Prostate gland (tissue), 2 donors: ENCODE results near the gene AMOTL2. TPM values are rescaled to one million over a fixed set of nuclear protein-coding genes. Genes with fewer than 3 reads are reported as not detected.

Experiments used
- DNase-seq: peaks from one replicate; pipeline ENCODE4 v3.0.0-alpha.2; 2019; ENCODE audit warnings: low spot score
- H3K27ac ChIP-seq, 2 donors: fragments of 200-600 bp; sonication (generic); 2 replicates each; pipeline ENCODE4 v1.5.1; 2017 to 2019
- H3K27me3 ChIP-seq: fragments of 200-600 bp; sonication (generic); replicated peaks from 2 replicates; pipeline ENCODE4 v1.5.1; 2019; ENCODE audit not compliant: insufficient read depth
- H3K36me3 ChIP-seq, 2 donors: fragments of 200-600 bp; sonication (generic); 1 replicate in 1 of 2; 2 replicates in 1 of 2; pipeline versions ENCODE4 v1.5.1 to v1.8.1; 2017 to 2019
- H3K4me1 ChIP-seq: fragments of 200-600 bp; sonication (generic); replicated peaks from 2 replicates; pipeline ENCODE4 v1.5.1; 2019
- H3K4me3 ChIP-seq, 2 donors: fragments of 200-600 bp; sonication (generic); 2 replicates each; pipeline ENCODE4 v1.5.1; 2017 to 2019
- H3K9me3 ChIP-seq: fragments of 200-600 bp; sonication (generic); 2 replicates; pipeline ENCODE4 v1.5.1; 2017
- CTCF ChIP-seq, 4 experiments: fragments of 200-600 bp in 2 of 4; fragments of 450-650 bp in 2 of 4; sonication (generic) in 2 of 4; IDR thresholded peaks; 1 replicate in 3 of 4; 2 replicates in 1 of 4; pipeline ENCODE4 v1.5.1; 2016 to 2019; ENCODE audit warnings: antibody characterized with exemption in 4 of 4, mild to moderate bottlenecking in 2 of 4, moderate library complexity in 2 of 4
- POLR2A ChIP-seq: fragments of 450-650 bp; IDR thresholded peaks from one replicate; pipeline ENCODE4 v1.6.1; 2016; ENCODE audit warnings: antibody characterized with exemption, mild to moderate bottlenecking
- POLR2AphosphoS5 ChIP-seq: sonication (generic); formaldehyde crosslinking; IDR thresholded peaks from one replicate; pipeline ENCODE4 v1.6.1; 2017; ENCODE audit warnings: antibody characterized with exemption
- WGBS: methylation state at CpG from one replicate; pipeline ENCODE4 v1.1.5; 2018; 5-methylcytosine and 5-hydroxymethylcytosine counted together
- intact Hi-C: fragments of 100-400 bp; cut with DNase I; formaldehyde crosslinking; loops from one replicate; pipeline ENCODE4 v1.14.2; 2022
- total RNA-seq, 2 donors: library from RNA; depleted of rRNA; stranded (reverse); fragments of >200 nt; gene quantifications; one replicate each; pipeline ENCODE4 v1.1.0, GENCODE V29; 2016

AMOTL2 gene
- total RNA-seq, 2 donors from 2014 or later = 86.1 to 92.8 TPM

GRCh38 chr3:134344560-134344959, 29.7 kb downstream of the AMOTL2 start:
- H3K27ac ChIP-seq = no peak overlapping the region
- H3K4me3 ChIP-seq = no peak overlapping the region
- H3K4me1 ChIP-seq = no peaks in the 10 kb centered on the region
- no peaks in the 10 kb centered on the region for H3K9me3 ChIP-seq
- H3K27me3 ChIP-seq = no peaks in the 10 kb centered on the region
- 84% methylated on average over 2 of the region's 2 CpGs for WGBS
- TF ChIP-seq POLR2AphosphoS5 (no peak), POLR2A (no peak), CTCF (IDR thresholded peaks at IDR 0.05) (no peak)
- intact Hi-C loops = no loop called here
- H3K36me3 ChIP-seq = no peaks in the 10 kb centered on the region
- no peak for DNase-seq

DNA sequence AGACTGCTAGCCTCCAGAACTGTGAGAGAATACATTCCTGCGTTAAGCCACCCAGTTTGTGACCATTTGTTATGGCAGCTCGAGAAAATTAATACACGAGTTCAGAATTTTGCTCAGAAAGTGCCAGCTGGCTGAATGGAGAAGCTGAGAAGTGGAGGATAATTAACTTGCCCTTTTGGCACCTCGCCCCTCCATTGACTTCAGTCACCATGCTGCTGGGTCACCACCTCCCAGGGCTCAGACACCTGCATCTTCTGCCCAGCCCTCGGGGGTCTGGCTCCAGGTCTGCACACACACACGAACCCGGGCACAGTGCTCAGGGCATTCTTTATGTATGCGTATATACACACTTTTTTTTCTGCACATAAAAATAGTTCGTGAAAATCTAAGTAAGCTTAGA, 32.0 kb downstream of the AMOTL2 start:
- no peak for DNase-seq
- WGBS = 90% methylated on average over 9 of the region's 9 CpGs

DNA sequence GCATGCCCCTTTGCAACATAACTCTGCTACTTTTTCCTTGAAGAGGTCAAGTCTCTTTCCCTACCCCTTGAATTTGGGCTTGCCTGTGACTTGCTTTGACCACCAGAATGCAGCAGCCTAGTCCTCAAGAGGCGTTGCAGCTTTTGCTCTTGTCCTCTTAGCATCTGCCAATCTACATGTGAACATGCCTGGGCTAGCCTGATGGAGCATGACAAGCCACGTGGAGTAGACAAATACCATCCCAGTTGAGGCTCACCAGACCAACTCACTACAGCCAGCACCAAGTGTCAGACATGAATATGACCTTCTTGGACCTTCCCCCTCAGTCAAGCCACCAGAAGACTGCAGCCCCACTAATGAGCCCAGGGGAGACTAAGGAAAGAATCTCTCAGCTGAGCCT, 32.9 kb downstream of the AMOTL2 start:
- Histone ChIP-seq H3K9me3 (no peaks in the 10 kb centered on the region), H3K4me3 (no peak overlapping the region), H3K27ac (no peak overlapping the region), H3K4me1 (no peaks in the 10 kb centered on the region), H3K27me3 (no peaks in the 10 kb centered on the region), H3K36me3 (no peaks in the 10 kb centered on the region)
- intact Hi-C loops = no loop called here
- 46% methylated on average over 2 of the region's 2 CpGs for WGBS
- DNase-seq = no peak
- no peak for TF ChIP-seq POLR2A
- no peak for TF ChIP-seq CTCF (IDR thresholded peaks at IDR 0.05)
- TF ChIP-seq POLR2AphosphoS5 = no peak

More for the DNA sequence above, 32.0 kb downstream of the AMOTL2 start:
- no peaks in the 10 kb centered on the region for H3K4me1 ChIP-seq
- H3K4me3 ChIP-seq = no peak overlapping the region
- intact Hi-C loops = no loop called here
- no peak for TF ChIP-seq CTCF (IDR thresholded peaks at IDR 0.05)
- H3K27me3 ChIP-seq = no peaks in the 10 kb centered on the region
- H3K27ac ChIP-seq = no peak overlapping the region
- H3K9me3 ChIP-seq = no peaks in the 10 kb centered on the region
- H3K36me3 ChIP-seq = no peaks in the 10 kb centered on the region

- intact Hi-C loops = no loop called here
- TF ChIP-seq CTCF (IDR thresholded peaks at IDR 0.05) (no peak), POLR2AphosphoS5 (no peak), POLR2A (no peak)
- H3K9me3 ChIP-seq = no peaks in the 10 kb centered on the region
- no peak overlapping the region for H3K4me3 ChIP-seq
- DNase-seq = no peak
- no peaks in the 10 kb centered on the region for H3K36me3 ChIP-seq
- no peak overlapping the region for H3K27ac ChIP-seq
- H3K27me3 ChIP-seq = no peaks in the 10 kb centered on the region
- H3K4me1 ChIP-seq = no peaks in the 10 kb centered on the region
- WGBS = 80% methylated on average over 1 of the region's 1 CpG
Measured at GRCh38 chr3:134340982-134341365, 33.3 kb downstream of the AMOTL2 start.

DNA sequence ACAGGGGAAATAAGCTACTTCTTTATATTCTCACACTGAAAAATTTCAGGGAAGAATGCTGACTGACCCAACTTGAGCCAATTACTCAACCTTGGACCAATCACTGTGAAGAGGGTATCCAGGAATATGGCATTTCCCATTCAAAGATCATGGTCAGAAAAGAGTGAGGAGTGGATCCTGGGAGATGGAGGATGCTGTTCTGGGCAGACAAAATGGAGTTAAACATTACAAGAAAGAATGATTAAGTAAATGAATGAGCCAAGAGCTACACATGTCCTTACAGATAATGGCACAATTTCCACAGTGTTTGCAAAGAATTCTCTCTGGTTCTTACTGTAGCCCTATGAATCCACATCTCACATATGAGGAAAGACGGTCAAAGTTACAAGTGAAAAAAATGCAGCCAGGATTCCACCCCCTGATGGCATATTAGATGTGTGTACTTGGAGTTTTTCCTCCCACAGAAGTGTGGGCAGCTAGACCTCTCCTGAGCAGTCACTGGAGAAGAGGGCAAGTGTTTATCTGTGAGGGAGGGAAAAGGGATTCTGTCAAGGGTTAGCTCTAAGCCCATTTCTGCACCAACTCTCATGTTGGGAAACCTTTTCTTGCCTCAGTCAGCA, 33.8 kb downstream of the AMOTL2 start:
- H3K27me3 ChIP-seq = no peaks in the 10 kb centered on the region
- H3K4me3 ChIP-seq = no peak overlapping the region
- no peak for TF ChIP-seq CTCF (IDR thresholded peaks at IDR 0.05)
- TF ChIP-seq POLR2A = no peak
- TF ChIP-seq POLR2AphosphoS5 = no peak
- no peaks in the 10 kb centered on the region for H3K9me3 ChIP-seq
- no peaks in the 10 kb centered on the region for H3K36me3 ChIP-seq
- WGBS = 80% methylated on average over 1 of the region's 1 CpG
- intact Hi-C loops = no loop called here
- no peak for DNase-seq
- no peaks in the 10 kb centered on the region for H3K4me1 ChIP-seq
- H3K27ac ChIP-seq = no peak overlapping the region
